Stomach (tissue), 4 donors: Measurements from ENCODE around the gene SORCS3.

ENCODE experiments used
- EP300 ChIP-seq: sonication (generic); formaldehyde crosslinking; IDR thresholded peaks from one replicate; pipeline ENCODE4 v1.6.1; 2017; ENCODE audit warnings: antibody characterized with exemption
- POLR2A ChIP-seq, 4 donors: fragments of 450-650 bp; IDR thresholded peaks; one replicate each; pipeline ENCODE4 v1.6.1; 2016; ENCODE audit warnings: antibody characterized with exemption in 4 of 4, control low read depth in 2 of 4, mild to moderate bottlenecking in 1 of 4, moderate library complexity in 1 of 4
- POLR2AphosphoS5 ChIP-seq, 3 donors: sonication (generic); formaldehyde crosslinking; IDR thresholded peaks; one replicate each; pipeline ENCODE4 v1.6.1; 2016; ENCODE audit warnings: antibody characterized with exemption in 3 of 3
- TF ChIP-seq, protein P1 (sequence below), 7 experiments: fragments of 450-650 bp in 4 of 7; fragments of 200-600 bp in 3 of 7; sonication (generic) in 3 of 7; IDR thresholded peaks; one replicate each; pipeline ENCODE4 v1.5.1; 2016 to 2019; ENCODE audit warnings: antibody characterized with exemption in 7 of 7, control low read depth in 2 of 7, mild to moderate bottlenecking in 1 of 7

- TF ChIP-seq, protein P1, sequence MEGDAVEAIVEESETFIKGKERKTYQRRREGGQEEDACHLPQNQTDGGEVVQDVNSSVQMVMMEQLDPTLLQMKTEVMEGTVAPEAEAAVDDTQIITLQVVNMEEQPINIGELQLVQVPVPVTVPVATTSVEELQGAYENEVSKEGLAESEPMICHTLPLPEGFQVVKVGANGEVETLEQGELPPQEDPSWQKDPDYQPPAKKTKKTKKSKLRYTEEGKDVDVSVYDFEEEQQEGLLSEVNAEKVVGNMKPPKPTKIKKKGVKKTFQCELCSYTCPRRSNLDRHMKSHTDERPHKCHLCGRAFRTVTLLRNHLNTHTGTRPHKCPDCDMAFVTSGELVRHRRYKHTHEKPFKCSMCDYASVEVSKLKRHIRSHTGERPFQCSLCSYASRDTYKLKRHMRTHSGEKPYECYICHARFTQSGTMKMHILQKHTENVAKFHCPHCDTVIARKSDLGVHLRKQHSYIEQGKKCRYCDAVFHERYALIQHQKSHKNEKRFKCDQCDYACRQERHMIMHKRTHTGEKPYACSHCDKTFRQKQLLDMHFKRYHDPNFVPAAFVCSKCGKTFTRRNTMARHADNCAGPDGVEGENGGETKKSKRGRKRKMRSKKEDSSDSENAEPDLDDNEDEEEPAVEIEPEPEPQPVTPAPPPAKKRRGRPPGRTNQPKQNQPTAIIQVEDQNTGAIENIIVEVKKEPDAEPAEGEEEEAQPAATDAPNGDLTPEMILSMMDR (IDR thresholded peaks at IDR 0.05) = no peak
- TF ChIP-seq POLR2A (IDR thresholded peaks at IDR 0.05) (no peak), POLR2AphosphoS5 (IDR thresholded peaks at IDR 0.05) (no peak), EP300 (no peak)
Observed at GRCh38 chr10:104689547-104689946, 48.5 kb downstream of the SORCS3 start.
